ENCODE measurements around the gene SLC25A19.

Gene SLC25A19

GRCh38 chr17:75315541-75316243 is 26.5 kb upstream of the SLC25A19 start:
- Histone ChIP-seq H3K27ac (peak overlapping the region; percentile 54), H3K27me3 (no peaks in the 10 kb centered on the region), H3K9me3 (no peaks in the 10 kb centered on the region), H3K4me1 (ENCODE audit: control insufficient read depth in 1 of 2, insufficient read depth in 1 of 2, low read depth in 1 of 2, low read length in 1 of 2) (peaks cover 43 to 52% of the 10 kb centered on the region in 2 experiments), H3K4me3 (ENCODE audit: low read depth in 1 of 2, low read length in 1 of 2) (no peak overlapping the region), H3K36me3 (peaks cover 35% of the 10 kb centered on the region)
- no peak for TF ChIP-seq CTCF (IDR thresholded peaks at IDR 0.05)

GRCh38 chr17:75313941-75314551 is 24.8 kb upstream of the SLC25A19 start:
- Histone ChIP-seq H3K4me3 (ENCODE audit: low read depth in 1 of 2, low read length in 1 of 2) (peak overlapping the region; percentile 8 to 21), H3K27ac (peak overlapping the region; percentile 96), H3K36me3 (peaks cover 20% of the 10 kb centered on the region), H3K9me3 (no peaks in the 10 kb centered on the region), H3K27me3 (no peaks in the 10 kb centered on the region), H3K4me1 (ENCODE audit: control insufficient read depth in 1 of 2, insufficient read depth in 1 of 2, low read depth in 1 of 2, low read length in 1 of 2) (peaks cover 60 to 68% of the 10 kb centered on the region in 2 experiments)
- no peak for TF ChIP-seq CTCF (IDR thresholded peaks at IDR 0.05)

- H3K4me3 ChIP-seq (ENCODE audit: low read depth in 1 of 2, low read length in 1 of 2) = peak overlapping the region; percentile 32 to 45
- peaks cover 70 to 74% of the 10 kb centered on the region in 2 experiments for H3K4me1 ChIP-seq (ENCODE audit: control insufficient read depth in 1 of 2, insufficient read depth in 1 of 2, low read depth in 1 of 2, low read length in 1 of 2)
- peak overlapping the region; percentile 96 for H3K27ac ChIP-seq
- H3K27me3 ChIP-seq = no peaks in the 10 kb centered on the region
- H3K36me3 ChIP-seq = no peaks in the 10 kb centered on the region
- H3K9me3 ChIP-seq = no peaks in the 10 kb centered on the region
- no peak for TF ChIP-seq CTCF (IDR thresholded peaks at IDR 0.05)
Measured at GRCh38 chr17:75308732-75309629, 19.7 kb upstream of the SLC25A19 start.

- H3K27me3 ChIP-seq = no peaks in the 10 kb centered on the region
- H3K27ac ChIP-seq = peak overlapping the region; percentile 96
- peak overlapping the region; percentile 32 to 45 for H3K4me3 ChIP-seq (ENCODE audit: low read depth in 1 of 2, low read length in 1 of 2)
- TF ChIP-seq CTCF (IDR thresholded peaks at IDR 0.05) = no peak
- no peaks in the 10 kb centered on the region for H3K9me3 ChIP-seq
- no peaks in the 10 kb centered on the region for H3K36me3 ChIP-seq
- H3K4me1 ChIP-seq (ENCODE audit: control insufficient read depth in 1 of 2, insufficient read depth in 1 of 2, low read depth in 1 of 2, low read length in 1 of 2) = peaks cover 61 to 66% of the 10 kb centered on the region in 2 experiments
Measured at GRCh38 chr17:75307957-75308731, 18.9 kb upstream of the SLC25A19 start.

Data from neutrophil (primary cell).